Measurements from ENCODE around the gene MMP24OS.
A peak's percentile ranks its signal among the peaks of the same experiment; 100 is the strongest.
"Not testable (repeated sequence)": the region's sequence is repeated elsewhere in the genome, so short reads cannot be mapped to it uniquely, and the experiment has no call there.

MMP24OS gene

GRCh38 chr20:35317416-35318210, 39.7 kb upstream of the MMP24OS start:
- Histone ChIP-seq H3K4me3 (ENCODE audit: low read length in 2 of 2) (no peak overlapping the region), H3K27ac (ENCODE audit: low read length) (peak overlapping the region; percentile 24), H3K4me1 (ENCODE audit: control insufficient read depth, insufficient read depth, low read length) (peaks cover 19% of the 10 kb centered on the region), H3K9me3 (ENCODE audit: control insufficient read depth in 2 of 2, low read length in 2 of 2) (no peaks in the 10 kb centered on the region), H3K36me3 (ENCODE audit: control insufficient read depth in 2 of 2, insufficient read depth in 2 of 2, low read length in 2 of 2) (peaks cover 0 to 2% of the 10 kb centered on the region in 2 donors), H3K9ac (ENCODE audit: low read length in 2 of 2) (no peak overlapping the region), H3K27me3 (ENCODE audit: control insufficient read depth in 1 of 2, insufficient read depth in 2 of 2, low read length in 2 of 2) (no peaks in the 10 kb centered on the region)

- H3K9ac ChIP-seq (ENCODE audit: low read length in 2 of 2) = no peak overlapping the region
- no peaks in the 10 kb centered on the region for H3K9me3 ChIP-seq (ENCODE audit: control insufficient read depth in 2 of 2, low read length in 2 of 2)
- H3K4me1 ChIP-seq (ENCODE audit: control insufficient read depth, insufficient read depth, low read length) = peaks cover 19% of the 10 kb centered on the region
- H3K27me3 ChIP-seq (ENCODE audit: control insufficient read depth in 1 of 2, insufficient read depth in 2 of 2, low read length in 2 of 2) = no peaks in the 10 kb centered on the region
- H3K4me3 ChIP-seq (ENCODE audit: low read length in 2 of 2) = no peak overlapping the region
- H3K27ac ChIP-seq (ENCODE audit: low read length) = no peak overlapping the region
- H3K36me3 ChIP-seq (ENCODE audit: control insufficient read depth in 2 of 2, insufficient read depth in 2 of 2, low read length in 2 of 2) = peaks cover 3 to 4% of the 10 kb centered on the region in 2 donors
Measured at GRCh38 chr20:35316086-35316485, 38.2 kb upstream of the MMP24OS start.

GRCh38 chr20:35315632-35316020, 37.7 kb upstream of the MMP24OS start:
- not testable (repeated sequence) for H3K9ac ChIP-seq (ENCODE audit: low read length in 2 of 2); H3K27ac ChIP-seq (ENCODE audit: low read length); H3K27me3 ChIP-seq (ENCODE audit: control insufficient read depth in 1 of 2, insufficient read depth in 2 of 2, low read length in 2 of 2); H3K9me3 ChIP-seq (ENCODE audit: control insufficient read depth in 2 of 2, low read length in 2 of 2); H3K36me3 ChIP-seq (ENCODE audit: control insufficient read depth in 2 of 2, insufficient read depth in 2 of 2, low read length in 2 of 2); H3K4me3 ChIP-seq (ENCODE audit: low read length in 2 of 2)
- H3K4me1 ChIP-seq (ENCODE audit: control insufficient read depth, insufficient read depth, low read length) = peaks cover 19% of the 10 kb centered on the region

GRCh38 chr20:35314816-35315631, 37.1 kb upstream of the MMP24OS start:
- H3K9me3 ChIP-seq (ENCODE audit: control insufficient read depth in 2 of 2, low read length in 2 of 2) = no peaks in the 10 kb centered on the region
- no peak overlapping the region for H3K27ac ChIP-seq (ENCODE audit: low read length)
- H3K9ac ChIP-seq (ENCODE audit: low read length in 2 of 2) = no peak overlapping the region
- no peaks in the 10 kb centered on the region for H3K27me3 ChIP-seq (ENCODE audit: control insufficient read depth in 1 of 2, insufficient read depth in 2 of 2, low read length in 2 of 2)
- no peak overlapping the region for H3K4me3 ChIP-seq (ENCODE audit: low read length in 2 of 2)
- peaks cover 15% of the 10 kb centered on the region for H3K4me1 ChIP-seq (ENCODE audit: control insufficient read depth, insufficient read depth, low read length)
- peaks cover 3 to 4% of the 10 kb centered on the region in 2 donors for H3K36me3 ChIP-seq (ENCODE audit: control insufficient read depth in 2 of 2, insufficient read depth in 2 of 2, low read length in 2 of 2)

- H3K27ac ChIP-seq (ENCODE audit: low read length) = no peak overlapping the region
- no peak overlapping the region for H3K4me3 ChIP-seq (ENCODE audit: low read length in 2 of 2)
- peaks cover 16% of the 10 kb centered on the region for H3K4me1 ChIP-seq (ENCODE audit: control insufficient read depth, insufficient read depth, low read length)
Measured at GRCh38 chr20:35312318-35312717, 34.4 kb upstream of the MMP24OS start.

GRCh38 chr20:35311822-35312221, 33.9 kb upstream of the MMP24OS start:
- no peak overlapping the region for H3K27ac ChIP-seq (ENCODE audit: low read length)
- H3K27me3 ChIP-seq (ENCODE audit: control insufficient read depth in 1 of 2, insufficient read depth in 2 of 2, low read length in 2 of 2) = no peaks in the 10 kb centered on the region
- no peak overlapping the region for H3K4me3 ChIP-seq (ENCODE audit: low read length in 2 of 2)
- H3K36me3 ChIP-seq (ENCODE audit: control insufficient read depth in 2 of 2, insufficient read depth in 2 of 2, low read length in 2 of 2) = peaks cover 3 to 6% of the 10 kb centered on the region in 2 donors
- H3K9ac ChIP-seq (ENCODE audit: low read length in 2 of 2) = no peak overlapping the region
- H3K4me1 ChIP-seq (ENCODE audit: control insufficient read depth, insufficient read depth, low read length) = peaks cover 21% of the 10 kb centered on the region
- no peaks in the 10 kb centered on the region for H3K9me3 ChIP-seq (ENCODE audit: control insufficient read depth in 2 of 2, low read length in 2 of 2)

More at GRCh38 chr20:35312318-35312717, 34.4 kb upstream of the MMP24OS start:
- Histone ChIP-seq H3K27me3 (ENCODE audit: control insufficient read depth in 1 of 2, insufficient read depth in 2 of 2, low read length in 2 of 2) (no peaks in the 10 kb centered on the region), H3K36me3 (ENCODE audit: control insufficient read depth in 2 of 2, insufficient read depth in 2 of 2, low read length in 2 of 2) (peaks cover 3 to 6% of the 10 kb centered on the region in 2 donors), H3K9me3 (ENCODE audit: control insufficient read depth in 2 of 2, low read length in 2 of 2) (no peaks in the 10 kb centered on the region), H3K9ac (ENCODE audit: low read length in 2 of 2) (no peak overlapping the region)

GRCh38 chr20:35311409-35311808, 33.5 kb upstream of the MMP24OS start:
- Histone ChIP-seq H3K36me3 (ENCODE audit: control insufficient read depth in 2 of 2, insufficient read depth in 2 of 2, low read length in 2 of 2) (peaks cover 3 to 6% of the 10 kb centered on the region in 2 donors), H3K4me3 (ENCODE audit: low read length in 2 of 2) (no peak overlapping the region), H3K4me1 (ENCODE audit: control insufficient read depth, insufficient read depth, low read length) (peaks cover 25% of the 10 kb centered on the region), H3K9me3 (ENCODE audit: control insufficient read depth in 2 of 2, low read length in 2 of 2) (no peaks in the 10 kb centered on the region), H3K27ac (ENCODE audit: low read length) (no peak overlapping the region), H3K27me3 (ENCODE audit: control insufficient read depth in 1 of 2, insufficient read depth in 2 of 2, low read length in 2 of 2) (no peaks in the 10 kb centered on the region), H3K9ac (ENCODE audit: low read length in 2 of 2) (no peak overlapping the region)

- Histone ChIP-seq H3K9ac (ENCODE audit: low read length in 2 of 2) (peak overlapping the region in 1 of 2 donors; percentile 36), H3K9me3 (ENCODE audit: control insufficient read depth in 2 of 2, low read length in 2 of 2) (no peaks in the 10 kb centered on the region), H3K4me3 (ENCODE audit: low read length in 2 of 2) (peak overlapping the region in 1 of 2 donors; percentile 29), H3K27ac (ENCODE audit: low read length) (peak overlapping the region; percentile 76), H3K4me1 (ENCODE audit: control insufficient read depth, insufficient read depth, low read length) (peaks cover 41% of the 10 kb centered on the region), H3K36me3 (ENCODE audit: control insufficient read depth in 2 of 2, insufficient read depth in 2 of 2, low read length in 2 of 2) (peaks cover 3 to 14% of the 10 kb centered on the region in 2 donors), H3K27me3 (ENCODE audit: control insufficient read depth in 1 of 2, insufficient read depth in 2 of 2, low read length in 2 of 2) (no peaks in the 10 kb centered on the region)
Measured at GRCh38 chr20:35307666-35308653, 30.0 kb upstream of the MMP24OS start.

GRCh38 chr20:35306931-35307517, 29.1 kb upstream of the MMP24OS start:
- H3K9ac ChIP-seq (ENCODE audit: low read length in 2 of 2) = peak overlapping the region in 1 of 2 donors; percentile 13
- H3K4me3 ChIP-seq (ENCODE audit: low read length in 2 of 2) = no peak overlapping the region
- peaks cover 0 to 12% of the 10 kb centered on the region in 2 donors for H3K36me3 ChIP-seq (ENCODE audit: control insufficient read depth in 2 of 2, insufficient read depth in 2 of 2, low read length in 2 of 2)
- H3K4me1 ChIP-seq (ENCODE audit: control insufficient read depth, insufficient read depth, low read length) = peaks cover 45% of the 10 kb centered on the region
- H3K27me3 ChIP-seq (ENCODE audit: control insufficient read depth in 1 of 2, insufficient read depth in 2 of 2, low read length in 2 of 2) = no peaks in the 10 kb centered on the region
- peak overlapping the region; percentile 76 for H3K27ac ChIP-seq (ENCODE audit: low read length)
- no peaks in the 10 kb centered on the region for H3K9me3 ChIP-seq (ENCODE audit: control insufficient read depth in 2 of 2, low read length in 2 of 2)

All from stomach smooth muscle (tissue), 2 donors.